Measurements from ENCODE around the gene PRCD.

The PRCD gene

GRCh38 chr17:76542566-76542971 is 2.7 kb downstream of the PRCD start:
- ATAC-seq = no peak

DNA sequence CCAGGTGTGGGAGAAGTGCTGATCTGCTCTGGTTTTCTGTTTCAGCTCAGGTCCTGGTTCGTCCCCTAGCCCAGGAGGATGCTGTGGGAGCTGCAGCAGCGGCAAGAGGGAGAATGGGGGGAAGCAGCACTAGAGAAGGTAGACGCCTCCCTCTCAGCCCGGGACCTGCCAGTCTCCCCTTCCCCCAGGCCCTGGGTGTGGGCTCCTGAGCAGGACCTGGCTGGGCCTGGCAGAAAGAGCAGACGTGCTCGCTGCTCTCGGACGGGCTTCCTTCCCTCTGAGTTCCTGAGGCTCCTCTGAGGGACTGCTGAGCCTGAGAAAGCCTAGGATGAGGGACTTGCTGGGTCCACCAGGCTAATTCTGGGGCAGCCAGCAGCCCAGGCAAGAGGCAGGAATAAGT is 3.1 kb downstream of the PRCD start:
- no peak for ATAC-seq

DNA sequence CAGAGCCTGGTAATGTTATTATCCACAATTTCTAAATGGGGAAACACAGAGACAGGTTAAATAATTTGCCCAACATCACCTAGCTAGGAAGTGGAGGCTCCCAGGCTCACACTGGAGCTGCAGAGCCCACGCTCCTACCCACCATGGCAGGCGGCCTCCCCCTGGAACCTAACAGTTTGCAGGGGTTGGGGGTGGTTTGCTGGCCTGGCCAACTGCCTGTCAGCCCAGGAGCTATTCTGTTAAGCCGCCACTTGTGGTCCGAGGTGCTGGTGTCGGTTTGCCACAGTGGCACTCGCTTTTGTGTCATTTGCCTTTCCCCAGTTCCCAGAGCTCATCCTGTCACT is 3.6 kb downstream of the PRCD start:
- ATAC-seq = no peak

DNA sequence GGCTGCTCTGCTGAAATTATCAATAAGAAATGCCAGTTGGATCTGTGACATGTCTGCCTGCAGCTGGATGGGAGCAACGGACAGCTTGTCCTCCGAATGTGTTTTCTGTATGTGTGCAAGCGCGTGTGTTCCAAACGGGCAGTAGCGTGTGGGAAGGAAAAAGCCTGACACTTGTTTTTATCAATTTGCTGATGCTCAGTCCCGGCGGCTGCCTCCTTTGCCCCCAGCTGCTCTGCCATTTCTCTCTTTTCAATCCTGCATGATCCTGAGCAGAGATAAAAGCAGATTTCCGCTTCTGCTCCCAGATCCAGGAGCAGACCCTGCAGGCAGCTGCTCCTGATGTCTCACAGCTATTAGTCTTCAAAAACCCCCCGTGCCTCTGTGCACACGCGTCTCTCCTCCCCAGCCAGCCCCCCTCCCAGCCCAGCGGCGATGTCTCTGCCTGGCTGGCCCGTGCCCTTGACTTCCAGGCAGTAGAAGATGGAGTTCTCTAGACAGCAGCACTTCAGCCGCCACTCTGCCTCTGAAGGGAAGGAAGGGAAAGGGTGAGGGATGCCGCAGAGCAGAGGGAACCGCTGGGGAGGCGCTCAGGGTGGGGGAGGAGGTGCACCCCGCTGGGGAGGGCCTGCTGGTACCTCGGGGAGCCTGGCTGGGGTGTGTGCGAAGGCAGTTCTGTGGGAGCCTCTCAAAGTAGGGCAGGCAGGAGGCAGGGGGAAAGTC is 4.1 kb downstream of the PRCD start:
- ATAC-seq = no peak

GRCh38 chr17:76544546-76545365 is 4.9 kb downstream of the PRCD start:
- no peak for ATAC-seq

GRCh38 chr17:76545918-76546555 is 6.2 kb downstream of the PRCD start:
- ATAC-seq = no peak

DNA sequence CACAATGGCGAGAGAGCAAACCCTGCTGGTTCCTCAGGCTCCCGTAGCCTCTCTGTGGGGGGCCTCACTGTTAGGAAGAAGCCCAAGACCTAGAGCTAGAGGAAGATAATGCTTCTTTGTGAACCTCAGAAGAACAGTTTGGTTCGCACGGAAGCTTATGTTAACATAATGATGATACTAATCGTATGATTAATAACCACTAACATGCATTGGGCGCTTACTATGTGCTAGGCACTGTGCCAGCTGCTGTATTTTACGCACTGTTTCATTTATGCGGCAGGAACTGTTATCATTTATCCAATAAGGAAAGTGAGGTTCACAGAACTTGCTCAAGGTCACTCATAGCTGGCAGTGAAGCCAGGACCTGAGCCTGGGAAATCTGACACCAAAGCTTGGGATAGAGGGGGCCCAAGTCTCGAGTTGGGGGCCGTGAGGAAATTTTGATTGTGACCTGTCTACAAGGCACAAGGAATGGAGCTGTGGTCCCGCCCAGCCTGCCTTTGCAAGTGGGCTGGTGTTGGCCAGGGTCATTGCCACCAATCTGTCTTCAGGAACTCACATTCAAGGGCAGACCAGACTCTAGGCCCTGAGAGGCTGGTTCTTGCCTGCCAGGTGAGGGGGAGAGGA is 6.8 kb downstream of the PRCD start:
- ATAC-seq = no peak

DNA sequence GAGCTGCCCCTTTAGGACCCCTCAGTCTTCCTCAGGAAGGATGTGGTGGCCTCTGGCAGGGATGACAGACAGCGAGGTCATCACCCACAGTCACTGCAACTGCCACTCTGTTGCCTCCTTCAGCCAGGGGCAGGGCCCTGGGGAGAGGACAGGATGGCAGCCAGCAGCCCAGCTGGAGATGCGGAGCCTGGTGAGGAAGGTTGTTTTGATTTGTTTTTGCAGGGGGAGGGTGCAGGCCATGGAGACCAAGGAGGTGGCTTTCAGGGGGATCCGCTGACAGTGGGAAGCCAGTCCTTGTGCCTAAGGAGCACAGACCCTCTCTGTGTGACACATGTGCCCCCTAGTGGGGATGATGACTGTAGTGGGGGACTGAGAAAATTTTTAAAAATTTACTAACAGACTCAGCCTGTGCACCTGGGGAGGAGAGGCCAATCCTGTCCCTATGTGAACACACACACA is 7.4 kb downstream of the PRCD start:
- peak; percentile 80 to 81 for ATAC-seq

- ATAC-seq = peak in 1 of 2 donors; percentile 12
Measured at GRCh38 chr17:76547642-76548202, 7.9 kb downstream of the PRCD start.

GRCh38 chr17:76548378-76549214 is 8.8 kb downstream of the PRCD start:
- no peak for ATAC-seq

DNA sequence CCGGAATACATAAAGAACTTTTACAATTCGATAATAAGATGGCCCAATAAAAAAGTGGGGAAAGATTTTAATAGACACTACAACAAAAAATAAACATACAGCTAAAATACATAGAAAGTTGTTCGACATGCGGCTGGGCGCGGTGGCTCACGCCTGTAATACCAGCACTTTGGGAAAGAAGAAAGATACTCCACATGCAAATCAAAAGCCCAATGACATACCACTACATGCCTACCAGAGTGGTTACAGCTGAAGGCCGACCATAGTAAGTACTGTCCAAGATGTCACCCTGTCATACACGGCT is 9.3 kb downstream of the PRCD start:
- no peak for ATAC-seq

GRCh38 chr17:76549539-76549938 is 9.7 kb downstream of the PRCD start:
- no peak for ATAC-seq

GRCh38 chr17:76550712-76551615 is 11.1 kb downstream of the PRCD start:
- ATAC-seq = no peak

DNA sequence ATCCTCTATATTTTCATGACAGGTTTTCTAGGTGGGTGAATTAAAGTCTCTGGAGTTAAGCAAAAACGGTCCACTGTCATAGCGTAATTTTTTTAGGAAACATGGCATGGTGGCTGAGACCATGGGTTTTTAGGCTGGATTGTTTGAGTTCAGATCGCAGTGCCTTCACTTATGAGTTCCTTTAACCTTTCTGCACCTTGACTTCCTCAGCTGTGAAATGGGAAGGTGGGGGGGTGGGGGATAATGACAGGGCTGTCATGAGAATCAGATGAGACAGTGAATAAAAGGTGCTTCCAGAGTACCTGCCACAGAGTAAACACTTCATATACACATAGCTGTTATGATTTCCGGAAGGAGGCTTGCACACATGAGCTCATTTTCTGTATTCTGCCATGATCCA is 11.8 kb downstream of the PRCD start:
- ATAC-seq = no peak

- no peak for ATAC-seq
Measured at GRCh38 chr17:76553178-76553908, 13.5 kb downstream of the PRCD start.

DNA sequence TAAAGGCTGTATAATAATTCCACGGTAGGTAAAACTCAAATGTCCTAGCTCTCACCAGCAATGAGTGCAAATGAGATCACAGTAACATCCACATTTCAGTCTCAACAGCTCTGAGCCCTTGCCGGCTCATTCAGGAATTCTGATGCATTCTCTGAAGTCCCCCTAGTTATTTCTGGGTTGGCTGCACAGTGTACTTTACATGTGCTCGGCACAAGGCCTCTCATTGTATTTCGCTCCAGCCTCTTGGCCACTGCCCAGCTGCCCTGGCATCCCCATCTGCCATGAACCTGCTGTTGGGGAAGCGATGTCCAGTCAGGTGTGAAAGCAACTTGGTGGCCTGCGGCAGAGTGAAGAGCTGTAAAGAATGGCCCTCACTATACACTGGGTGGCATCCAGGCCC is 14.3 kb downstream of the PRCD start:
- no peak for ATAC-seq

DNA sequence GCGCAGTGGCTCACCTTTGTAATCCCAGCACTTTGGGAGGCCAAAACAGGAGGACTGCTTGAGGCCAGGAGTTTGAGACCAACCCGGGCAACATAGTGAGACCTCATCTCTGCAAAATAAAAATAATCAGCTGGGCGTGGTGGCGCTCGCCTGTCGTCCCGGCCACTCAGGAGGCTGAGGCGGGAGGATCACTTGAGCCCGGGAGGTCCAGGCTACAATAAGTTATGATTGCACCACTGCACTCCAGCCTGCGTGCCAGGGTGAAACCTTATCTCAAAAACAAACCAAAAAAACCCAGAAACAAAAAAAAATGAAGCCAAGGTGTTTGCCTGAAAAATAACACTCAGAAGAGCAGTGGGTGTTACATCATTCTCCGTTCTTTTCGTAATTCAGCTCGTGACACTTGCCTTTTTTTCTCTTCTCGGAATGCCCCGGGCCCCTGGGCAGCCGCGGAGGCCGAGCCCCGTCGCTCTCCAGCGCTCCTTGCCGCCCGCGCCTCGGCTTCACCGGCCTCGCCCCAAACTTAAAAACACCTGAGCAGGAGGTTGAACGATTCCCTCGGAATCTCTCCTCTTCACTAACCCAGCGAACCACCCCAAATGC is 17.0 kb downstream of the PRCD start:
- ATAC-seq = peak; percentile 5 to 11

GRCh38 chr17:76557368-76558197 is 17.7 kb downstream of the PRCD start:
- peak; percentile 91 to 92 for ATAC-seq
